Coronary artery (tissue), 2 donors: ENCODE results near the gene VPS16.
A peak's percentile ranks its signal among the peaks of the same experiment; 100 is the strongest.

Source experiments
- DNase-seq: peaks from one replicate; pipeline ENCODE4 v3.0.0-alpha.2; 2017; ENCODE audit warnings: low spot score
- H3K27ac ChIP-seq, 2 donors: fragments of 200-600 bp; sonication (generic); one replicate each; pipeline ENCODE4 v1.5.1; 2016 to 2019
- H3K4me3 ChIP-seq: fragments of 200-600 bp; sonication (generic); 2 replicates; pipeline ENCODE4 v1.5.1; 2016; ENCODE audit warnings: mild to moderate bottlenecking, moderate library complexity
- TF ChIP-seq, protein P1 (sequence below): fragments of 200-600 bp; sonication (generic); IDR thresholded peaks from one replicate; pipeline ENCODE4 v1.5.1; 2019; ENCODE audit warnings: antibody characterized with exemption

The VPS16 gene

DNA sequence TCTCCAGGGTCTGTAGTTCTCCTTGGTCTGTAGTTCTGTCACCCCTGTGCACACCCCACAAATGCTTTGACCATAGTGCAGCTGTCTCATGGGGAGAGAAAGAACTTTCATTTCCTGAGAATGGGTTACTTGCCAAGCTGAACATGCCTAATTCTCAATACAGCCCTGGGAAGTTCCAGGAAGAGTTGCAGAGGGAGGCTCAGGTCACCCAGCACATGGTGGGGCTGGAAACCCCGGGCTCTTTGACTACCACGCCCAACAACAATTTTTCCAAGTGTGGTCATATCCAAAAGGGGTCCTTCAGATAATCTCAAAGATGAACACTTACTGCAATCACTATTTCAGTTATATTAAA is 30.5 kb downstream of the VPS16 start:
- no peak for DNase-seq
- TF ChIP-seq, protein P1, sequence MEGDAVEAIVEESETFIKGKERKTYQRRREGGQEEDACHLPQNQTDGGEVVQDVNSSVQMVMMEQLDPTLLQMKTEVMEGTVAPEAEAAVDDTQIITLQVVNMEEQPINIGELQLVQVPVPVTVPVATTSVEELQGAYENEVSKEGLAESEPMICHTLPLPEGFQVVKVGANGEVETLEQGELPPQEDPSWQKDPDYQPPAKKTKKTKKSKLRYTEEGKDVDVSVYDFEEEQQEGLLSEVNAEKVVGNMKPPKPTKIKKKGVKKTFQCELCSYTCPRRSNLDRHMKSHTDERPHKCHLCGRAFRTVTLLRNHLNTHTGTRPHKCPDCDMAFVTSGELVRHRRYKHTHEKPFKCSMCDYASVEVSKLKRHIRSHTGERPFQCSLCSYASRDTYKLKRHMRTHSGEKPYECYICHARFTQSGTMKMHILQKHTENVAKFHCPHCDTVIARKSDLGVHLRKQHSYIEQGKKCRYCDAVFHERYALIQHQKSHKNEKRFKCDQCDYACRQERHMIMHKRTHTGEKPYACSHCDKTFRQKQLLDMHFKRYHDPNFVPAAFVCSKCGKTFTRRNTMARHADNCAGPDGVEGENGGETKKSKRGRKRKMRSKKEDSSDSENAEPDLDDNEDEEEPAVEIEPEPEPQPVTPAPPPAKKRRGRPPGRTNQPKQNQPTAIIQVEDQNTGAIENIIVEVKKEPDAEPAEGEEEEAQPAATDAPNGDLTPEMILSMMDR = no peak
- Histone ChIP-seq H3K4me3 (no peak overlapping the region), H3K27ac (peak overlapping the region in 1 of 2 donors; percentile 12)

DNA sequence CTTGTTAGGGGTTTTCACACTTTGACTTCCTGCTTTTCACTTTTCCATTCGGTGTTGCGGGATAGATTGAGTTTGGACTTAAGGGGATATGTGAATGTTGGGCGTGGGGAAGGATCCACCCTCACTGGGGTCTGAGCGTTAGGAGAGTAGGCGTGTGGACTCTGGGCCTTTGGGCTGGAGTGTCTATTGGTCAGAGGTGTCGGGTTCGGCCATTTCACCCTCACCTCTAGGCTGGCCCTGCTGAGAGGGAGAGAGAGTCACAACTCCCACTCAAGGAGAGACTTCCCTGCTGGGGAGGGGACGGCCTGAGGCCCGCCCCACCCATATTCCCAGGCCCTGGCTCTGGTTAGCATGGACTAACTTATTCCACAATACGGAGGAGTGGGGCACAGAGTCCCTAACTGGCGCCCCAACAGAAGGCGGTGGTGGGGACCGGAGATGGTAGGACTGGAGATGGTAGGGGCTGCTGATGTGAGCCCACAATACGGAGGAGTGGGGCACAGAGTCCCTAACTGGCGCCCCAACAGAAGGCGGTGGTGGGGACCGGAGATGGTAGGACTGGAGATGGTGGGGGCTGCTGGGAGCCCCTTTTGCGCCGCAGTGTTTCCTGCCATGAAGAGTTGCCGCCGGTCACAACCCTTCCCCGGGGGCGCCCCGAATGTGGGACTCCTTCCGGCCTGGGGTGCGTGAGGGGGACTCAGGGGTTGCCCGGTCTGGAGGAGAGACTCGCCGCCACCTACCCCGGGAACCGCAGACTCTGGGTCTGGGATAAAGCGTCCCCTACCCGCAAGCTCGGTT is 31.3 kb downstream of the VPS16 start:
- TF ChIP-seq, protein P1 = no peak
- Histone ChIP-seq H3K27ac (peak overlapping the region in 1 of 2 donors; percentile 44), H3K4me3 (peak overlapping the region; percentile 91)
- DNase-seq = no peak

DNA sequence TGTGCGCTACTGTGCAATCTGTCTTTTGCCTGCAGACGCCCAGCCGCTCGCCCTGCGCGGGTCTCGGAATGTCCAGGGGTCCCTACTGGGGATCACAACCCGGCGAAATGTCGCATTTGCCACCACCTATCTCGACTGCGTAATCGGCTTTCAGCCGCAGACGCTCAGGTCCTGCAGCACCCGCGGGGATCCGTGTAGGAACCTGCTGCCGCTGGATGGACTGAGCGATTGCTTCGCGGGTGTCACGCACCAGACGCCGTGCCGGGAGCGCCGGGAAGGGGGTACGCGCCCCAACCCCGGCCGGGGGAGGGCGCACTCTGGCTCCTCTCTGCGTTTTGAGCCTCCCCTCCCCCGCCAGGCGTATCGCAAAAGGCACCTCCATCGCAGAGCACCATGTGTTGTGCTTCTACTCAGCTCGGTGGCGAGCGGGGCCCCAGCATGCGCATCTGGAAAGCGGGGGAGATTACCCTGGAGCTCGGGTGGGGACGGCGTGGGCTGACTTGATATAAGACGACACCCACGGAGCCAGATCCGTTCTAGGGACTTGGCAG is 32.0 kb downstream of the VPS16 start:
- DNase-seq = no peak
- TF ChIP-seq, protein P1 = no peak
- Histone ChIP-seq H3K4me3 (peak overlapping the region; percentile 91), H3K27ac (peak overlapping the region; percentile 53 to 77)

- TF ChIP-seq, protein P1 = no peak
- H3K4me3 ChIP-seq = peak within 1 kb of the TSS; percentile 91
- H3K27ac ChIP-seq = peak within 1 kb of the TSS; percentile 53 to 77
- DNase-seq = peak; percentile 93
These were observed 32.6 kb downstream of the VPS16 start, which contains the start of gene PTPRA for GRCh38 chr20:2873010-2873746. Gene PTPRA, plus strand, starts transcription at chr20:2873481. Its CDS starts 90,797 bp downstream, at chr20:2964278.

DNA sequence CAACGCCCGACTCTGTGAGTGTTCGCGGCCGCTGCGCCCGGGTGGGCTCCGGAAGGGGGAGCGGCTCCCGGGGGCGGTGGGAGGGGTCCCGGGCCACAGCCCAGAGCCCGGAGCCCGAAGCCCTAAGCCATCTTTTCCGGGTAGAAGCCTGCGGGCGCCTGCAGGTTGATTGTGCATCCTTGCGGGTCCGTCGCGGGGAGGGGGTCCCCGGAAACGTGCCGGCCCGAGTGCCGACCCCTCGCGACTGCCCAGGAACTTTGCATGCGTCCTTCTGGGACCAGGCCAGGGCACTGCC is 33.1 kb downstream of the VPS16 start:
- Histone ChIP-seq H3K27ac (peak overlapping the region; percentile 53 to 77), H3K4me3 (peak overlapping the region; percentile 91)
- DNase-seq = peak; percentile 81
- TF ChIP-seq, protein P1 = no peak

- Histone ChIP-seq H3K27ac (no peak overlapping the region), H3K4me3 (peak overlapping the region; percentile 91)
- TF ChIP-seq, protein P1 = no peak
- DNase-seq = no peak
These were observed 33.9 kb downstream of the VPS16 start for GRCh38 chr20:2874456-2874855.
